Uterus (tissue), 2 donors: ENCODE results near the gene CBX2.

Source experiments
- CTCF ChIP-seq, 4 experiments: fragments of 200-600 bp in 2 of 4; fragments of 450-650 bp in 2 of 4; sonication (generic) in 2 of 4; IDR thresholded peaks; one replicate each; pipeline ENCODE4 v1.5.1; 2016 to 2019; ENCODE audit warnings: antibody characterized with exemption in 4 of 4, mild to moderate bottlenecking in 2 of 4, moderate library complexity in 1 of 4
- POLR2A ChIP-seq, 2 donors: fragments of 450-650 bp; IDR thresholded peaks; one replicate each; pipeline ENCODE4 v1.6.1; 2016; ENCODE audit warnings: antibody characterized with exemption in 2 of 2, mild to moderate bottlenecking in 1 of 2, moderate library complexity in 1 of 2

- TF ChIP-seq CTCF (IDR thresholded peaks at IDR 0.05) (no peak), POLR2A (IDR thresholded peaks at IDR 0.05) (no peak)
Measured at GRCh38 chr17:79742951-79743476, 34.9 kb upstream of the CBX2 start.
